Stimulated activated naive CD4-positive, alpha-beta T cell treated with Interleukin-2 at 50 U/mL for 16 hours (primary cell): Measurements from ENCODE around the gene DHX15.

Experiments
- DNase-seq: peaks from one replicate; lab custom pipeline; 2025; lab: John Stamatoyannopoulos, UW

DHX15 gene

GRCh38 chr4:24482871-24483270 lies 101.5 kb downstream of the DHX15 start:
- no peak for DNase-seq

GRCh38 chr4:24477919-24478318 lies 106.4 kb downstream of the DHX15 start:
- no peak for DNase-seq
